Karpas-422 (cell line): ENCODE results near the gene PLK5. TPM values are rescaled to one million over a fixed set of nuclear protein-coding genes. Genes with fewer than 3 reads are reported as not detected.
A peak's percentile ranks its signal among the peaks of the same experiment; 100 is the strongest.
"Not testable (repeated sequence)": the region's sequence is repeated elsewhere in the genome, so short reads cannot be mapped to it uniquely, and the experiment has no call there.

Experiments used
- DNase-seq: peaks from one replicate; pipeline ENCODE4 v3.0.0-alpha.2; 2015
- H2AFZ ChIP-seq: fragments of 200-600 bp; sonication (generic); 2 replicates; pipeline ENCODE4 v1.6.1; 2014; ENCODE audit warnings: antibody characterized with exemption, low read length, mixed read lengths
- H3K27ac ChIP-seq: fragments of 200-600 bp; sonication (generic); 2 replicates; pipeline ENCODE4 v1.5.1; 2014; ENCODE audit warnings: mild to moderate bottlenecking, low read length, moderate library complexity
- H3K27me3 ChIP-seq: fragments of 200-600 bp; sonication (generic); 2 replicates; pipeline ENCODE4 v1.6.1; 2014; ENCODE audit warnings: low read length, mixed read lengths
- H3K36me3 ChIP-seq: fragments of 200-600 bp; sonication (generic); 2 replicates; pipeline ENCODE4 v1.6.1; 2014; ENCODE audit warnings: low read length, mixed read lengths; ENCODE audit not compliant: insufficient read depth
- H3K4me1 ChIP-seq: fragments of 200-600 bp; sonication (generic); 2 replicates; pipeline ENCODE4 v1.6.1; 2014; ENCODE audit warnings: mild to moderate bottlenecking, low read length, mixed read lengths
- H3K4me2 ChIP-seq: fragments of 200-600 bp; sonication (generic); 2 replicates; pipeline ENCODE4 v1.6.1; 2014; ENCODE audit warnings: low read length, low read depth, mild to moderate bottlenecking; ENCODE audit not compliant: poor library complexity, severe bottlenecking
- H3K4me3 ChIP-seq: fragments of 200-600 bp; sonication (generic); 2 replicates; pipeline ENCODE4 v1.5.1; 2014; ENCODE audit warnings: mild to moderate bottlenecking, antibody characterized with exemption, low read length, mixed read lengths
- H3K79me2 ChIP-seq: fragments of 200-600 bp; sonication (generic); 2 replicates; pipeline ENCODE4 v1.6.1; 2014; ENCODE audit warnings: mild to moderate bottlenecking, low read length, mixed read lengths
- H3K9ac ChIP-seq: fragments of 200-600 bp; sonication (generic); 2 replicates; pipeline ENCODE4 v1.6.0; 2014; ENCODE audit warnings: low read length
- H3K9me2 ChIP-seq: fragments of 200-600 bp; sonication (generic), shearing (Covaris generic); replicated peaks from 2 replicates; pipeline ENCODE4 v1.6.0; 2014; ENCODE audit warnings: mild to moderate bottlenecking, low read length, moderate library complexity; ENCODE audit not compliant: insufficient read depth
- H3K9me3 ChIP-seq: fragments of 300-700, 200-600 bp; sonication (generic); 2 replicates; pipeline ENCODE4 v1.6.1; 2014; ENCODE audit warnings: low read length, mixed read lengths
- H4K20me1 ChIP-seq: fragments of 200-600 bp; sonication (generic); 2 replicates; pipeline ENCODE4 v1.6.1; 2014; ENCODE audit warnings: mild to moderate bottlenecking, antibody characterized with exemption, low read length, low read depth; ENCODE audit not compliant: insufficient read depth
- total RNA-seq: library from RNA; depleted of rRNA; stranded (reverse); fragments of >200 nt; shearing (Covaris generic); gene quantifications from 2 replicates; pipeline ENCODE4 v1.2.3, GENCODE V29; 2014; ENCODE audit warnings: low replicate concordance

Gene PLK5
- total RNA-seq, 1 experiment from 2014 or later, result not detected

- Histone ChIP-seq H3K9me2 (no peaks in the 10 kb centered on the region), H3K79me2 (no peaks in the 10 kb centered on the region), H3K9me3 (no peaks in the 10 kb centered on the region), H2AFZ (no peak overlapping the region), H3K36me3 (no peaks in the 10 kb centered on the region), H3K4me2 (no peak overlapping the region), H3K4me3 (no peak overlapping the region), H3K27me3 (no peaks in the 10 kb centered on the region), H4K20me1 (no peaks in the 10 kb centered on the region), H3K9ac (no peak overlapping the region), H3K4me1 (peaks cover 2% of the 10 kb centered on the region; the same call in 1 of the 2 replicates), H3K27ac (no peak overlapping the region)
- DNase-seq, result peak; percentile 72
These were observed 7.5 kb upstream of the PLK5 start for GRCh38 chr19:1516395-1516753.

GRCh38 chr19:1518471-1518870, 5.4 kb upstream of the PLK5 start:
- Histone ChIP-seq H3K9me3 (no peaks in the 10 kb centered on the region), H3K4me2 (no peak overlapping the region), H3K27me3 (no peaks in the 10 kb centered on the region), H3K9me2 (no peaks in the 10 kb centered on the region), H3K79me2 (no peaks in the 10 kb centered on the region), H3K4me3 (no peak overlapping the region), H4K20me1 (no peaks in the 10 kb centered on the region), H3K27ac (no peak overlapping the region), H3K36me3 (no peaks in the 10 kb centered on the region), H3K4me1 (no peaks in the 10 kb centered on the region; the same call in 1 of the 2 replicates), H2AFZ (no peak overlapping the region), H3K9ac (no peak overlapping the region)
- DNase-seq, result no peak

- H3K9ac ChIP-seq, H3K4me2 ChIP-seq, H4K20me1 ChIP-seq, H3K4me3 ChIP-seq, H3K4me1 ChIP-seq, H3K27me3 ChIP-seq, H3K79me2 ChIP-seq, DNase-seq, H3K9me3 ChIP-seq, H2AFZ ChIP-seq, H3K27ac ChIP-seq, H3K9me2 ChIP-seq, H3K36me3 ChIP-seq: not testable (repeated sequence)
These were observed 4.1 kb upstream of the PLK5 start for GRCh38 chr19:1519802-1520201.

GRCh38 chr19:1520203-1520780, 3.6 kb upstream of the PLK5 start:
- no peak overlapping the region for H3K4me2 ChIP-seq
- H3K27ac ChIP-seq, result no peak overlapping the region
- no peak overlapping the region for H2AFZ ChIP-seq
- no peaks in the 10 kb centered on the region for H3K9me3 ChIP-seq
- no peaks in the 10 kb centered on the region for H3K79me2 ChIP-seq
- no peaks in the 10 kb centered on the region for H3K36me3 ChIP-seq
- H3K9me2 ChIP-seq, result no peaks in the 10 kb centered on the region
- H4K20me1 ChIP-seq, result no peaks in the 10 kb centered on the region
- no peak for DNase-seq
- no peak overlapping the region for H3K9ac ChIP-seq
- no peaks in the 10 kb centered on the region for H3K27me3 ChIP-seq
- no peaks in the 10 kb centered on the region; the same call in 1 of the 2 replicates for H3K4me1 ChIP-seq
- H3K4me3 ChIP-seq, result no peak overlapping the region

- H2AFZ ChIP-seq, result no peak overlapping the region
- no peak overlapping the region for H3K27ac ChIP-seq
- no peaks in the 10 kb centered on the region for H4K20me1 ChIP-seq
- no peak for DNase-seq
- no peaks in the 10 kb centered on the region for H3K27me3 ChIP-seq
- no peaks in the 10 kb centered on the region for H3K9me3 ChIP-seq
- H3K9ac ChIP-seq, result no peak overlapping the region
- H3K4me1 ChIP-seq, result no peaks in the 10 kb centered on the region; the same call in 1 of the 2 replicates
- H3K4me2 ChIP-seq, result no peak overlapping the region
- H3K9me2 ChIP-seq, result no peaks in the 10 kb centered on the region
- H3K79me2 ChIP-seq, result no peaks in the 10 kb centered on the region
- H3K4me3 ChIP-seq, result no peak overlapping the region
- H3K36me3 ChIP-seq, result no peaks in the 10 kb centered on the region
These were observed 2.2 kb upstream of the PLK5 start for GRCh38 chr19:1521636-1522035.

GRCh38 chr19:1522061-1522460, 1.8 kb upstream of the PLK5 start:
- no peaks in the 10 kb centered on the region for H3K9me2 ChIP-seq
- H3K4me3 ChIP-seq, result no peak overlapping the region
- H3K79me2 ChIP-seq, result no peaks in the 10 kb centered on the region
- H2AFZ ChIP-seq, result no peak overlapping the region
- H3K4me1 ChIP-seq, result no peaks in the 10 kb centered on the region; the same call in 1 of the 2 replicates
- no peak for DNase-seq
- no peak overlapping the region for H3K9ac ChIP-seq
- no peaks in the 10 kb centered on the region for H3K27me3 ChIP-seq
- no peak overlapping the region for H3K27ac ChIP-seq
- no peaks in the 10 kb centered on the region for H4K20me1 ChIP-seq
- H3K36me3 ChIP-seq, result no peaks in the 10 kb centered on the region
- H3K4me2 ChIP-seq, result no peak overlapping the region
- H3K9me3 ChIP-seq, result no peaks in the 10 kb centered on the region

- H3K4me3 ChIP-seq, result no peak overlapping the region
- H3K79me2 ChIP-seq, result no peaks in the 10 kb centered on the region
- no peaks in the 10 kb centered on the region for H3K9me2 ChIP-seq
- no peak for DNase-seq
- no peak overlapping the region for H2AFZ ChIP-seq
- H3K27me3 ChIP-seq, result no peaks in the 10 kb centered on the region
- H4K20me1 ChIP-seq, result no peaks in the 10 kb centered on the region
- no peaks in the 10 kb centered on the region for H3K36me3 ChIP-seq
- no peaks in the 10 kb centered on the region; the same call in 1 of the 2 replicates for H3K4me1 ChIP-seq
- no peak overlapping the region for H3K4me2 ChIP-seq
- H3K27ac ChIP-seq, result no peak overlapping the region
- no peaks in the 10 kb centered on the region for H3K9me3 ChIP-seq
- no peak overlapping the region for H3K9ac ChIP-seq
These were observed 1.0 kb upstream of the PLK5 start for GRCh38 chr19:1522838-1523237.

- Histone ChIP-seq H3K27me3 (no peaks in the 10 kb centered on the region), H3K4me2 (no peak overlapping the region), H3K9me3 (no peaks in the 10 kb centered on the region), H3K4me1 (no peaks in the 10 kb centered on the region; the same call in 1 of the 2 replicates), H3K9me2 (no peaks in the 10 kb centered on the region), H2AFZ (no peak overlapping the region), H3K36me3 (no peaks in the 10 kb centered on the region), H3K27ac (no peak overlapping the region), H3K79me2 (no peaks in the 10 kb centered on the region), H3K9ac (no peak overlapping the region), H4K20me1 (no peaks in the 10 kb centered on the region), H3K4me3 (no peak overlapping the region)
- no peak for DNase-seq
These were observed 552 bp downstream of the PLK5 start for GRCh38 chr19:1524287-1524971.
